Stomach (tissue), 9 donors: ENCODE data around the gene RTBDN. TPM values are rescaled to one million over a fixed set of nuclear protein-coding genes. Genes with fewer than 3 reads are reported as not detected.
"Not testable (repeated sequence)": the region's sequence is repeated elsewhere in the genome, so short reads cannot be mapped to it uniquely, and the experiment has no call there.

Source experiments
- DNase-seq, 2 donors: peaks; one replicate each; pipeline versions ENCODE4 v3.0.0 to v3.0.0-alpha.2; 2013 to 2019
- H3K27ac ChIP-seq, 5 donors: fragments of 200-600 bp in 4 of 5; sonication (generic) in 4 of 5; one replicate each; pipeline ENCODE4 v1.5.1; 2013 to 2019; ENCODE audit warnings: mild to moderate bottlenecking in 1 of 5, moderate library complexity in 1 of 5
- H3K27me3 ChIP-seq, 3 donors: fragments of 200-600 bp; sonication (generic); one replicate each; pipeline ENCODE4 v1.5.1; 2017 to 2019; ENCODE audit warnings: mixed run types in 1 of 3
- H3K36me3 ChIP-seq, 4 donors: fragments of 200-600 bp; sonication (generic); 1 replicate in 3 of 4; 2 replicates in 1 of 4; pipeline ENCODE4 v1.5.1; 2016 to 2019
- H3K4me1 ChIP-seq, 4 donors: fragments of 200-600 bp; sonication (generic); one replicate each; pipeline ENCODE4 v1.5.1; 2016 to 2019
- H3K4me3 ChIP-seq, 4 donors: fragments of 200-600 bp; sonication (generic) in 3 of 4; one replicate each; pipeline ENCODE4 v1.5.1; 2016 to 2019; ENCODE audit warnings: mild to moderate bottlenecking in 1 of 4
- H3K9me3 ChIP-seq, 4 donors: fragments of 200-600 bp; sonication (generic); one replicate each; pipeline ENCODE4 v1.5.1; 2016 to 2019
- CTCF ChIP-seq, 7 experiments: fragments of 450-650 bp in 4 of 7; fragments of 200-600 bp in 3 of 7; sonication (generic) in 3 of 7; IDR thresholded peaks; one replicate each; pipeline ENCODE4 v1.5.1; 2016 to 2019; ENCODE audit warnings: antibody characterized with exemption in 7 of 7, control low read depth in 2 of 7, mild to moderate bottlenecking in 1 of 7
- EP300 ChIP-seq: sonication (generic); formaldehyde crosslinking; IDR thresholded peaks from one replicate; pipeline ENCODE4 v1.6.1; 2017; ENCODE audit warnings: antibody characterized with exemption
- POLR2A ChIP-seq, 4 donors: fragments of 450-650 bp; IDR thresholded peaks; one replicate each; pipeline ENCODE4 v1.6.1; 2016; ENCODE audit warnings: antibody characterized with exemption in 4 of 4, control low read depth in 2 of 4, mild to moderate bottlenecking in 1 of 4, moderate library complexity in 1 of 4
- POLR2AphosphoS5 ChIP-seq, 3 donors: sonication (generic); formaldehyde crosslinking; IDR thresholded peaks; one replicate each; pipeline ENCODE4 v1.6.1; 2016; ENCODE audit warnings: antibody characterized with exemption in 3 of 3
- WGBS, 5 donors: extraction: QIAGEN DNeasy Blood & Tissue Kit in 3 of 5; methylation state at CpG; one replicate each; pipeline versions ENCODE4 v1.1.5 to v1.1.7; 2013 to 2018; 5-methylcytosine and 5-hydroxymethylcytosine counted together
- intact Hi-C: fragments of 100-400 bp; cut with DNase I; formaldehyde crosslinking; loops from one replicate; pipeline ENCODE4 v1.15.1; 2023; ENCODE audit warnings: low total_unique reads
- polyA plus RNA-seq, 3 donors: library from polyadenylated mRNA; stranded (reverse); fragments of 200-250 nt; gene quantifications; one replicate each; pipeline ENCODE4 v1.2.3, GENCODE V29; 2013
- total RNA-seq, 5 donors: library from RNA; depleted of rRNA; stranded (reverse); fragments of >200 nt; gene quantifications; one replicate each; pipeline versions ENCODE4 v1.1.0 to v1.2.3, GENCODE V29; 2014 to 2016
- donor health status: healthy with polysubstance abuse.
- donor health status: Bipolar disorder and iron deficiency.
- donor health status: healthy.

The RTBDN gene
- total and polyA plus RNA-seq, 8 donors, result 0.53 TPM; not detected in 7

DNA sequence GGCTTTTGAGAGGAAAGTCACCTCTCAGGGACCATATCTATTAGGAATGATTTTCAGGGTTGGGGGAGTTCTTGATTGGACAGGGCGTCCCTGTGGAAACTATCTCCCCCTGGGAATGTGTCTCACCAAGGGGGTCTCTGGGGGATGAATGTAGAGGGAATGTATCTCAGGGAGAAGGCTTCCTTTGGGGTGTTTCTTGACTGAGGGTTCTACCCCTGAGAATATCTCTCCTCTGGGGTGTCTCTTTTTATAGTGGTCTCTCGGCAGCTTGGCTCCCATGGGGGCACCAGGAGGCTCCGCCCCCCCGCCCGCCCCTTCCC is 1.0 kb downstream of the RTBDN start:
- Histone ChIP-seq H3K9me3 (no peaks in the 10 kb centered on the region), H3K27me3 (peaks cover 33 to 100% (median 93%) of the 10 kb centered on the region in 3 donors), H3K36me3 (no peaks in the 10 kb centered on the region), H3K27ac (no peak overlapping the region), H3K4me1 (peaks cover 17 to 52% (median 45%) of the 10 kb centered on the region in 4 donors), H3K4me3 (peak overlapping the region; percentile 45 to 65 (median 48))
- no peak for DNase-seq
- TF ChIP-seq POLR2AphosphoS5 (IDR thresholded peaks at IDR 0.05) (no peak), POLR2A (IDR thresholded peaks at IDR 0.05) (no peak), EP300 (no peak), CTCF (IDR thresholded peaks at IDR 0.05) (no peak)
- WGBS, 5 donors, result 1 to 4% (median 3%) methylated on average over 2 to 5 of the region's 5 CpGs
- intact Hi-C loops, result no loop called here

DNA sequence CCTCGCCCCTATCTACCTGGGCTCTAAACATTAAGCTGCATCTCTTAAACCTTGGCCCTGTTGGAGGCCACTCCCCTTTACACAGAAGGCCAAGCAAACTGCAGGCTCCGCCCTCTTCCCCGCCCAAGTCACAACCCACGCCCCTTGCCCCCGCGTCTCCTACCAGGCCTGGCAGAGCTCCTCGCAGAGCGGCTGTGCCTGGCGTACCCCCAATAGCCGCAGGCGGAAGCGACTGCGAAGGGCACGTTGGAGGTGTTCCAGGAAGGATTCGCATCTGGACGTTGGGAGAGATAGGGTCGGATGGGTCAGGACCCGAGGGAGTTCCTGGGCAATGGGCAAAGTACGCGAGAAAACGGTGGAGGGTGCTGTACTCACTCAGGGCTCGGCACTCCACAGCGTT is 5.9 kb downstream of the RTBDN start:
- peaks cover 3 to 34% (median 29%) of the 10 kb centered on the region in 4 donors for H3K4me1 ChIP-seq
- peak; percentile 49 to 65 for DNase-seq
- TF ChIP-seq POLR2AphosphoS5 (IDR thresholded peaks at IDR 0.05), result no peak
- TF ChIP-seq POLR2A (IDR thresholded peaks at IDR 0.05), result no peak
- no peak for TF ChIP-seq EP300
- TF ChIP-seq CTCF (IDR thresholded peaks at IDR 0.05), result no peak
- no peak overlapping the region for H3K4me3 ChIP-seq
- no peaks in the 10 kb centered on the region for H3K9me3 ChIP-seq
- peaks cover 21 to 100% (median 81%) of the 10 kb centered on the region in 3 donors for H3K27me3 ChIP-seq
- 5 to 7% (median 6%) methylated on average over 23 of the region's 23 CpGs for WGBS, 5 donors
- H3K36me3 ChIP-seq, result no peaks in the 10 kb centered on the region
- no peak overlapping the region for H3K27ac ChIP-seq
- intact Hi-C loops, result no loop called here

GRCh38 chr19:12825254-12826131 is 8.9 kb downstream of the RTBDN start:
- Histone ChIP-seq H3K4me1 (peaks cover 0 to 20% (median 16%) of the 10 kb centered on the region in 4 donors), H3K36me3 (no peaks in the 10 kb centered on the region), H3K9me3 (peaks cover 0 to 9% (median 2%) of the 10 kb centered on the region in 4 donors), H3K27me3 (peaks cover 0 to 78% (median 56%) of the 10 kb centered on the region in 3 donors), H3K4me3 (peak overlapping the region in 1 of 4 donors; percentile 4), H3K27ac (no peak overlapping the region)
- intact Hi-C loops, result no loop called here
- 5 to 7% (median 6%) methylated on average over 30 to 46 of the region's 46 CpGs for WGBS, 5 donors
- no peak for TF ChIP-seq POLR2AphosphoS5 (IDR thresholded peaks at IDR 0.05)
- TF ChIP-seq CTCF (IDR thresholded peaks at IDR 0.05), result peak in 2 of 7 experiments; percentile 28 to 29
- peak; percentile 30 to 63 for DNase-seq

DNA sequence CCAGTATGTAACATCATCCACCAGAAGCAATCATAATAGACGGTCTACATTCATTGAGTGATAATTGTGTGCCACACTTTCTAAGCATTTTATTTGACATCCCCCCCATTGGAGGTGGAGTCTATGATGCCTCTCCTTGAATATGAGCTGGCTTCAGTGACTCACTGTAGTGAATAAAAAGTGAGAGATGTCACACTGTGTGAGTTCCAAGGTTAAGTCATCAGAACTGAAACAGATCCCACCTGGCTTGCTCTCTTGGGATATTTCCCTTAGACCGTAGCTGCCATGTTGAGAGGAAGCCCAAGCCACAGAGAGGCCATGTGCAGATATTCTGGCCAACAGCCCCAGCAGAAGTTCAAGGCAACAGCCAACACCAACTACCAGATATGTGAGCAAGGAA is 12.6 kb downstream of the RTBDN start:
- Histone ChIP-seq H3K4me3 (no peak overlapping the region), H3K9me3 (peaks cover 0 to 9% (median 2%) of the 10 kb centered on the region in 4 donors), H3K27me3 (peaks cover 0 to 41% (median 21%) of the 10 kb centered on the region in 3 donors), H3K4me1 (peaks cover 0 to 10% (median 8%) of the 10 kb centered on the region in 4 donors), H3K27ac (no peak overlapping the region), H3K36me3 (no peaks in the 10 kb centered on the region)
- no peak for DNase-seq
- TF ChIP-seq CTCF (IDR thresholded peaks at IDR 0.05), result no peak
- no peak for TF ChIP-seq EP300
- TF ChIP-seq POLR2A (IDR thresholded peaks at IDR 0.05), result no peak
- no peak for TF ChIP-seq POLR2AphosphoS5 (IDR thresholded peaks at IDR 0.05)
- intact Hi-C loops, result no loop called here
- 82 to 90% (median 86%) methylated on average over 2 of the region's 2 CpGs for WGBS, 5 donors

DNA sequence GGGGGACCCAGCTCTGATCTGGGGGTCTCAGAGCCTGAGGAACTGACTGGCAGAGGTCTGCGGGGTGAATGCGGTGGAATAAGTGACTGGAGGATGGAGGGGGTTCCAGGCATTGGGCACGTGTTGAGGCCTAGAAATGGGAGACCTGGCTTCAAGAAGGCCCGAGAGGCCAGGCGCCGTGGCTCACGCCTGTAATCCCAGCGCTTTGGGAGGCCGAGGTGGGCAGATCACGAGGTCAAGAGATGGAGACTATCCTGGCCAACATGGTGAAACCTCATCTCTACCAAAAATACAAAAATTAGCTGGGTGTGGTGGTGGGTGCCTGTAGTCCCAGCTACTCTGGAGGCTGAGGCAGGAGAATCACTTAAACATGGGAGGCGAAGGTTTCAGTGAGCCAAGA is 16.6 kb downstream of the RTBDN start:
- H3K4me1 ChIP-seq, H3K27me3 ChIP-seq, intact Hi-C loops, DNase-seq, H3K9me3 ChIP-seq, H3K27ac ChIP-seq, H3K4me3 ChIP-seq: not testable (repeated sequence)
- WGBS, 5 donors, result 93 to 94% (median 93%) methylated on average over 11 of the region's 11 CpGs
- H3K36me3 ChIP-seq, result peaks cover 0 to 20% (median 17%) of the 10 kb centered on the region in 4 donors

- DNase-seq, H3K27me3 ChIP-seq, H3K4me3 ChIP-seq, H3K27ac ChIP-seq, intact Hi-C loops, H3K4me1 ChIP-seq, H3K9me3 ChIP-seq: not testable (repeated sequence)
- H3K36me3 ChIP-seq, result peaks cover 0 to 26% (median 21%) of the 10 kb centered on the region in 4 donors
- 94 to 95% (median 94%) methylated on average over 6 of the region's 6 CpGs for WGBS, 5 donors
These were observed 17.2 kb downstream of the RTBDN start for GRCh38 chr19:12817188-12817587.
